ENCODE results near the gene DLX1. TPM values are rescaled to one million over a fixed set of nuclear protein-coding genes. Genes with fewer than 3 reads are reported as not detected.

The DLX1 gene
- total and polyA plus RNA-seq, 9 of the 15 experiments (the other 6 are each of a cell fraction or from before 2014, with no cell fraction given): 1.9 to 26.2 (median 9.6) TPM

DNA sequence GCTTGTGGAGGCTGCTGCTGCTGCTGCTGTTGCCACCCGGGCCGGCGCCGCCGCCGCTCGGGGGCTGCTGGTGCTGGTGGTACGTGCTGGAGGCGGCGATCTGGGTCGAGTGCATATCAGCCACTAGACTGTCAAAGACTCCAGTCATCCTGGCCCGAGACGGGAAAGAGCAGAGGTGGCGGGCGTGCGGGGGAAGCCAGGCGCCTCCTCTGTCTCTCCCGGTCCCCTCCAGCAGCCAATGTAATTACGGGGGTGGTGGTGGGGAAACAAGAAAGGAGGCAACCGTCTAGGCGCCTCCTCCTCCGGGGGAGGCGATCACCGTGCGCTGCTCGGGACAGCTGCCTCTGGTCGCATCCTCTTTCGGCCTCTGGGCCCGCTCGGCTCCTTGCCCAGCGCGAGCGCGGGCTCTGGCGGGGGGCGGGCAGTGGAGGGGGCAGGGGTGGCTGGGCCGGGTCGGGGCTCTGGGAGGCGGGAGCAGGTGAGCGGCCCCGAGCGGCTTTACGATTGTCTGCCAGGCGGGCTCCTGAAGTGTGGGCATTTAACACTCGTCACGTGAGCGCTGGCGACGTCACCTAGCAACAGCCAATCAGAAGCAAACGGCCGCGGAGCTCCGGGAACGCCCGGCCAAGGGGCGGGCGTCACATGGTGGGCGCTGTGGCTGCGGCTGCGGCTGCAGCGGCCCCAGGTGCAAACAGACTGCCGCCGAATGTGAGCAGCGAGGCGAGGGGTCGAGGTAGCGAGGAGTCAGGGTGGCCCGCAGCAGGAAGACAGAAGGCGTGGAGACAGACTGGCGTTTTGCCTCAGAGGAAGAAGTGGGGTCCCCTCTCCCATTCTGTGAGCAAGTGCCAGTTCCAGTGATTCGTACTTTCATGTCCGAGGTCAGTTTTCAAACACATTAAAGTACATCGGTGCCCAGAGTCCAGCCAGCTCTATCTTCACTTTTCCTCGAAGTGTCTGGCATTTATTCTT is 17.4 kb downstream of the DLX1 start, which contains the start of gene DLX2 (continued):
- TF ChIP-seq HMGN3 (IDR thresholded peaks at IDR 0.05; ENCODE audit: borderline replicate concordance, extremely low read depth, insufficient read length, low read depth, low read length): peak; percentile 94
- peak; percentile 16; the same call in 1 of the 2 replicates for TF ChIP-seq PHF8 (IDR thresholded peaks at IDR 0.05; ENCODE audit: borderline replicate concordance, low read length)
- TF ChIP-seq, protein P1, sequence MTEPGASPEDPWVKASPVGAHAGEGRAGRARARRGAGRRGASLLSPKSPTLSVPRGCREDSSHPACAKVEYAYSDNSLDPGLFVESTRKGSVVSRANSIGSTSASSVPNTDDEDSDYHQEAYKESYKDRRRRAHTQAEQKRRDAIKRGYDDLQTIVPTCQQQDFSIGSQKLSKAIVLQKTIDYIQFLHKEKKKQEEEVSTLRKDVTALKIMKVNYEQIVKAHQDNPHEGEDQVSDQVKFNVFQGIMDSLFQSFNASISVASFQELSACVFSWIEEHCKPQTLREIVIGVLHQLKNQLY (CRISPR knock-in tag; conservative IDR thresholded peaks at IDR 0.05): 0 out of 4 replicates have a peak, but pooled peaks of 1 of the 2 experiments have one; percentile 8
- TF ChIP-seq ZNF184 (CRISPR knock-in tag; IDR thresholded peaks at IDR 0.05): no peak
- no peak for TF ChIP-seq GTF2F1 (IDR thresholded peaks at IDR 0.05; ENCODE audit: low read depth, low read length)
- peak; percentile 33; the same call in 1 of the 2 replicates for TF ChIP-seq ATF1 (CRISPR knock-in tag; IDR thresholded peaks at IDR 0.05)
- TF ChIP-seq ATF1 (tag; IDR thresholded peaks at IDR 0.05): peak; percentile 92
- no peak for TF ChIP-seq BCL6 (CRISPR knock-in tag; IDR thresholded peaks at IDR 0.05)
- TF ChIP-seq, protein P2, sequence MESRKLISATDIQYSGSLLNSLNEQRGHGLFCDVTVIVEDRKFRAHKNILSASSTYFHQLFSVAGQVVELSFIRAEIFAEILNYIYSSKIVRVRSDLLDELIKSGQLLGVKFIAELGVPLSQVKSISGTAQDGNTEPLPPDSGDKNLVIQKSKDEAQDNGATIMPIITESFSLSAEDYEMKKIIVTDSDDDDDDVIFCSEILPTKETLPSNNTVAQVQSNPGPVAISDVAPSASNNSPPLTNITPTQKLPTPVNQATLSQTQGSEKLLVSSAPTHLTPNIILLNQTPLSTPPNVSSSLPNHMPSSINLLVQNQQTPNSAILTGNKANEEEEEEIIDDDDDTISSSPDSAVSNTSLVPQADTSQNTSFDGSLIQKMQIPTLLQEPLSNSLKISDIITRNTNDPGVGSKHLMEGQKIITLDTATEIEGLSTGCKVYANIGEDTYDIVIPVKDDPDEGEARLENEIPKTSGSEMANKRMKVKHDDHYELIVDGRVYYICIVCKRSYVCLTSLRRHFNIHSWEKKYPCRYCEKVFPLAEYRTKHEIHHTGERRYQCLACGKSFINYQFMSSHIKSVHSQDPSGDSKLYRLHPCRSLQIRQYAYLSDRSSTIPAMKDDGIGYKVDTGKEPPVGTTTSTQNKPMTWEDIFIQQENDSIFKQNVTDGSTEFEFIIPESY (CRISPR knock-in tag; IDR thresholded peaks at IDR 0.05): 0 out of 2 replicates have a peak, but pooled peaks have one; percentile 10
- no peak for TF ChIP-seq MED1 (CRISPR knock-in tag; IDR thresholded peaks at IDR 0.05; ENCODE audit: borderline replicate concordance)
- peak in 1 of 2 experiments; percentile 53; a peak in 1 of 3 replicates for TF ChIP-seq CBX3 (IDR thresholded peaks at IDR 0.05; ENCODE audit: borderline replicate concordance in 1 of 2, low read length in 2 of 2)
- peak; percentile 87 for TF ChIP-seq RBFOX2 (IDR thresholded peaks at IDR 0.05; ENCODE audit: low read depth, low read length)
- no peak for TF ChIP-seq CREBBP (IDR thresholded peaks at IDR 0.05; ENCODE audit: low read depth, low read length)
- 0 out of 2 replicates have a peak, but pooled peaks have one; percentile 31 for TF ChIP-seq HLTF (IDR thresholded peaks at IDR 0.05)
- TF ChIP-seq, protein P3, sequence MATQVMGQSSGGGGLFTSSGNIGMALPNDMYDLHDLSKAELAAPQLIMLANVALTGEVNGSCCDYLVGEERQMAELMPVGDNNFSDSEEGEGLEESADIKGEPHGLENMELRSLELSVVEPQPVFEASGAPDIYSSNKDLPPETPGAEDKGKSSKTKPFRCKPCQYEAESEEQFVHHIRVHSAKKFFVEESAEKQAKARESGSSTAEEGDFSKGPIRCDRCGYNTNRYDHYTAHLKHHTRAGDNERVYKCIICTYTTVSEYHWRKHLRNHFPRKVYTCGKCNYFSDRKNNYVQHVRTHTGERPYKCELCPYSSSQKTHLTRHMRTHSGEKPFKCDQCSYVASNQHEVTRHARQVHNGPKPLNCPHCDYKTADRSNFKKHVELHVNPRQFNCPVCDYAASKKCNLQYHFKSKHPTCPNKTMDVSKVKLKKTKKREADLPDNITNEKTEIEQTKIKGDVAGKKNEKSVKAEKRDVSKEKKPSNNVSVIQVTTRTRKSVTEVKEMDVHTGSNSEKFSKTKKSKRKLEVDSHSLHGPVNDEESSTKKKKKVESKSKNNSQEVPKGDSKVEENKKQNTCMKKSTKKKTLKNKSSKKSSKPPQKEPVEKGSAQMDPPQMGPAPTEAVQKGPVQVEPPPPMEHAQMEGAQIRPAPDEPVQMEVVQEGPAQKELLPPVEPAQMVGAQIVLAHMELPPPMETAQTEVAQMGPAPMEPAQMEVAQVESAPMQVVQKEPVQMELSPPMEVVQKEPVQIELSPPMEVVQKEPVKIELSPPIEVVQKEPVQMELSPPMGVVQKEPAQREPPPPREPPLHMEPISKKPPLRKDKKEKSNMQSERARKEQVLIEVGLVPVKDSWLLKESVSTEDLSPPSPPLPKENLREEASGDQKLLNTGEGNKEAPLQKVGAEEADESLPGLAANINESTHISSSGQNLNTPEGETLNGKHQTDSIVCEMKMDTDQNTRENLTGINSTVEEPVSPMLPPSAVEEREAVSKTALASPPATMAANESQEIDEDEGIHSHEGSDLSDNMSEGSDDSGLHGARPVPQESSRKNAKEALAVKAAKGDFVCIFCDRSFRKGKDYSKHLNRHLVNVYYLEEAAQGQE (IDR thresholded peaks at IDR 0.05; ENCODE audit: borderline replicate concordance): peak; percentile 87
- TF ChIP-seq, protein P3 (CRISPR knock-in tag; IDR thresholded peaks at IDR 0.05; ENCODE audit: low read depth): no peak
- no peak for TF ChIP-seq ZNF133 (CRISPR knock-in tag; IDR thresholded peaks at IDR 0.05)

Measured in K562 (cell line).